ENCODE results near the gene MUC12. TPM values are rescaled to one million over a fixed set of nuclear protein-coding genes. Genes with fewer than 3 reads are reported as not detected.
A peak's percentile ranks its signal among the peaks of the same experiment; 100 is the strongest.

Gene MUC12
- total and polyA plus RNA-seq, 9 of the 15 experiments (the other 6 are each of a cell fraction or from before 2014, with no cell fraction given): 0.23 to 1.2 (median 0.79) TPM; not detected in 1

- no peak for FAIRE-seq
- 0% methylated on average over 3 of the region's 3 CpGs for WGBS (ENCODE audit: insufficient coverage, low coverage, missing lambda C conversion rate)
- Histone ChIP-seq H3K9me1 (ENCODE audit: control insufficient read depth, insufficient read depth, low read length) (peaks cover 10% of the 10 kb centered on the region), H3K27me3 (ENCODE audit: control insufficient read depth in 2 of 2, insufficient read depth in 2 of 2, low read length in 2 of 2) (peaks cover 36 to 69% of the 10 kb centered on the region in 2 experiments), H2AFZ (ENCODE audit: low read depth, low read length) (no peak overlapping the region), H3K9me3 (replicated peaks; ENCODE audit: control insufficient read depth, insufficient read depth, low read depth, low read length) (no peaks in the 10 kb centered on the region), H3K4me3 (no peak overlapping the region), H3K36me3 (ENCODE audit: control insufficient read depth, insufficient read depth, low read length) (no peaks in the 10 kb centered on the region), H3K9ac (ENCODE audit: insufficient read depth in 1 of 2, low read depth in 2 of 2, low read length in 2 of 2) (no peak overlapping the region), H4K20me1 (replicated peaks; ENCODE audit: control insufficient read depth, insufficient read depth, low read length) (peaks cover 20% of the 10 kb centered on the region), H3K4me2 (ENCODE audit: insufficient read depth, low read length) (no peak overlapping the region), H3K4me1 (replicated peaks in 1 of 2; ENCODE audit: control insufficient read depth in 2 of 2, insufficient read depth in 2 of 2, low read length in 2 of 2) (peaks cover 12 to 25% of the 10 kb centered on the region in 2 experiments; a peak in 4 of 5 replicates), H3K27ac (ENCODE audit: extremely low read depth, low read depth, low read length) (no peak overlapping the region), H3K79me2 (ENCODE audit: control insufficient read depth, insufficient read depth, low read length) (no peaks in the 10 kb centered on the region)
- CTCF ChIA-PET (ENCODE audit: low intra/inter-chr PET ratio): no interaction called here
- POLR2A ChIA-PET: interaction anchor here (0.6 to 1.9 kb wide), 3 partner anchors 11 to 281 kb away, joined by 3 to 6 read pairs (median 3); no protein-coding TSS in a partner anchor
- no TSS peak for BruUV-seq (replicated peaks)
- in situ Hi-C loops (cut with MboI): no loop called here
- TF ChIP-seq ZNF778 (CRISPR knock-in tag; IDR thresholded peaks at IDR 0.05): no peak
- no peak for TF ChIP-seq SRF (CRISPR knock-in tag; IDR thresholded peaks at IDR 0.05)
- TF ChIP-seq ZNF280A (IDR thresholded peaks at IDR 0.05; ENCODE audit: low read depth, partially characterized antibody): no peak
- no peak for TF ChIP-seq HMBOX1 (IDR thresholded peaks at IDR 0.05)
- no peak for TF ChIP-seq ZNF609 (CRISPR knock-in tag; IDR thresholded peaks at IDR 0.05; ENCODE audit: borderline replicate concordance)
- ATAC-seq: no peak
- peak in 1 of 4 experiments; percentile 11 for DNase-seq (ENCODE audit: extremely low read depth in 1 of 4, low spot score in 3 of 4)
- intact Hi-C loops (cut with micrococcal nuclease): loop anchor here (2.0 to 5.0 kb wide), 2 partner anchors 16 to 171 kb away; no protein-coding TSS in a partner anchor
These were observed 715 bp upstream of the MUC12 start for GRCh38 chr7:100968650-100969049.

All from K562 (cell line).